COLO668 (cell line): ENCODE data around the gene TBXA2R.

Experiments
- DNase-seq: peaks from one replicate; lab custom pipeline; 2025; ENCODE audit not compliant: unreplicated experiment; lab: John Stamatoyannopoulos, UW

Gene TBXA2R

GRCh38 chr19:3556978-3557460 is 49.7 kb downstream of the TBXA2R start:
- DNase-seq: peak; percentile 74

GRCh38 chr19:3556423-3556977 is 50.2 kb downstream of the TBXA2R start:
- no peak for DNase-seq

GRCh38 chr19:3555653-3556422 is 50.8 kb downstream of the TBXA2R start:
- no peak for DNase-seq

- DNase-seq: no peak
Measured at GRCh38 chr19:3554254-3555083, 52.2 kb downstream of the TBXA2R start.

- DNase-seq: no peak
Measured at GRCh38 chr19:3551792-3552095, 54.9 kb downstream of the TBXA2R start.

- DNase-seq: no peak
Measured at GRCh38 chr19:3550947-3551791, 55.5 kb downstream of the TBXA2R start.

- no peak for DNase-seq
Measured at GRCh38 chr19:3549816-3550215, 56.9 kb downstream of the TBXA2R start.

- no peak for DNase-seq
Measured at GRCh38 chr19:3548606-3549005, 58.1 kb downstream of the TBXA2R start.

- no peak for DNase-seq
Measured at GRCh38 chr19:3547767-3548282, 58.9 kb downstream of the TBXA2R start.

- peak; percentile 36 for DNase-seq
Measured at GRCh38 chr19:3547301-3547731, 59.4 kb downstream of the TBXA2R start.

GRCh38 chr19:3546119-3546518 is 60.6 kb downstream of the TBXA2R start:
- DNase-seq: no peak

GRCh38 chr19:3545669-3546034 is 61.0 kb downstream of the TBXA2R start:
- no peak for DNase-seq

- DNase-seq: peak; percentile 60
Measured at GRCh38 chr19:3544742-3545668, 61.7 kb downstream of the TBXA2R start.
